ENCODE data around the gene GSTK1.

DNA sequence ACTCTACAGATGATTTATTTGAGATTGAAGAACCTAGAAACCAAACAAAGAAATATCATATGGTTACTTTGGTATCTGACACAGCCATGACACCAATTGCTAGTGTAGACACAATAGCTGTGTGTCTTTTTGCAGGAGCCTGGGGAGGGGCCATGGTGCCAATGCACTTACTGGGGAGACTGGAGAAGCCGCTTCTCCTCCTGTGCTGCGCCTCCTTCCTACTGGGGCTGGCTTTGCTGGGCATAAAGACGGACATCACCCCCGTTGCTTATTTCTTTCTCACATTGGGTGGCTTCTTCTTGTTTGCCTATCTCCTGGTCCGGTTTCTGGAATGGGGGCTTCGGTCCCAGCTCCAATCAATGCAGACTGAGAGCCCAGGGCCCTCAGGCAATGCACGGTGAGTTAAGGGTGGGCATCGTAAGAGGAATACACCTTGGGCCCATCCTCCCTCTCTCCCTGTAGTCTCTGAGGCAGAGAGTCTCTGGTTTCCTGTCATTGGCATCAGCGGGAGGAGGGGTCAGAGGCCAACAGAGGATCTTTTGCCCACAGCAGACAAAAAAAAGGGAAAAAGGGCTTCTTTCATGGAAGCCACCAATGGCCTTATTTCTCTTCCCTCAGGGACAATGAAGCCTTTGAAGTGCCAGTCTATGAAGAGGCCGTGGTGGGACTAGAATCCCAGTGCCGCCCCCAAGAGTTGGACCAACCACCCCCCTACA is 22.7 kb downstream of the GSTK1 start:
- TF ChIP-seq, protein P1, sequence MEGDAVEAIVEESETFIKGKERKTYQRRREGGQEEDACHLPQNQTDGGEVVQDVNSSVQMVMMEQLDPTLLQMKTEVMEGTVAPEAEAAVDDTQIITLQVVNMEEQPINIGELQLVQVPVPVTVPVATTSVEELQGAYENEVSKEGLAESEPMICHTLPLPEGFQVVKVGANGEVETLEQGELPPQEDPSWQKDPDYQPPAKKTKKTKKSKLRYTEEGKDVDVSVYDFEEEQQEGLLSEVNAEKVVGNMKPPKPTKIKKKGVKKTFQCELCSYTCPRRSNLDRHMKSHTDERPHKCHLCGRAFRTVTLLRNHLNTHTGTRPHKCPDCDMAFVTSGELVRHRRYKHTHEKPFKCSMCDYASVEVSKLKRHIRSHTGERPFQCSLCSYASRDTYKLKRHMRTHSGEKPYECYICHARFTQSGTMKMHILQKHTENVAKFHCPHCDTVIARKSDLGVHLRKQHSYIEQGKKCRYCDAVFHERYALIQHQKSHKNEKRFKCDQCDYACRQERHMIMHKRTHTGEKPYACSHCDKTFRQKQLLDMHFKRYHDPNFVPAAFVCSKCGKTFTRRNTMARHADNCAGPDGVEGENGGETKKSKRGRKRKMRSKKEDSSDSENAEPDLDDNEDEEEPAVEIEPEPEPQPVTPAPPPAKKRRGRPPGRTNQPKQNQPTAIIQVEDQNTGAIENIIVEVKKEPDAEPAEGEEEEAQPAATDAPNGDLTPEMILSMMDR (IDR thresholded peaks at IDR 0.05; ENCODE audit: low read length), result no peak
- no peak for TF ChIP-seq EZH2 (IDR thresholded peaks at IDR 0.05; ENCODE audit: borderline replicate concordance, low read length)

Measured in OCI-LY1 (cell line).